NCI-H345 (cell line): ENCODE measurements around the gene SAMD10.
A peak's percentile ranks its signal among the peaks of the same experiment; 100 is the strongest.
"Not testable (repeated sequence)": the region's sequence is repeated elsewhere in the genome, so short reads cannot be mapped to it uniquely, and the experiment has no call there.

ENCODE experiments used
- DNase-seq: peaks from one replicate; lab custom pipeline; 2025; lab: John Stamatoyannopoulos, UW

Gene SAMD10

DNA sequence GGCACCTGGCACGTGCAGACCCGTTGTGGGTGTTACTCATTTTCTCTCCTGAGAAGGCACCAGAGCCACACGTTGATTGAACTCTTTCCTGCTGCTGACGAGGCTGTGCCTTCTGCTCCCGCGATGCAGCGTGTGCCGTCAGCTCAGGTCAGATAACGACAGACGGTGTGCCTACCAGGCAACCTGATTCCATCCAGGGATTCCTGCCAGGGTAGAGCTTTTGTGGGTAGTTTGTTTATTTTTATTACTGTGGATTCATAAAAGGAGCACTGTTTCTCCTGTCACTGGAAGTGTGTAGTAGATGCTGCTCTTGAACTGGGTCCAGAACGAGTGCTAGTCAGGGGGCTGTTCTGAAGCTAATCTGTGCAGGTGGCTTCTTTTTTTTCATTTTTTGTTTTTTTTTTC is 22.2 kb upstream of the SAMD10 start:
- DNase-seq = no peak

- no peak for DNase-seq
Measured at GRCh38 chr20:64000906-64001305, 21.5 kb upstream of the SAMD10 start.

GRCh38 chr20:63982937-63983336 is 3.5 kb upstream of the SAMD10 start:
- no peak for DNase-seq

DNA sequence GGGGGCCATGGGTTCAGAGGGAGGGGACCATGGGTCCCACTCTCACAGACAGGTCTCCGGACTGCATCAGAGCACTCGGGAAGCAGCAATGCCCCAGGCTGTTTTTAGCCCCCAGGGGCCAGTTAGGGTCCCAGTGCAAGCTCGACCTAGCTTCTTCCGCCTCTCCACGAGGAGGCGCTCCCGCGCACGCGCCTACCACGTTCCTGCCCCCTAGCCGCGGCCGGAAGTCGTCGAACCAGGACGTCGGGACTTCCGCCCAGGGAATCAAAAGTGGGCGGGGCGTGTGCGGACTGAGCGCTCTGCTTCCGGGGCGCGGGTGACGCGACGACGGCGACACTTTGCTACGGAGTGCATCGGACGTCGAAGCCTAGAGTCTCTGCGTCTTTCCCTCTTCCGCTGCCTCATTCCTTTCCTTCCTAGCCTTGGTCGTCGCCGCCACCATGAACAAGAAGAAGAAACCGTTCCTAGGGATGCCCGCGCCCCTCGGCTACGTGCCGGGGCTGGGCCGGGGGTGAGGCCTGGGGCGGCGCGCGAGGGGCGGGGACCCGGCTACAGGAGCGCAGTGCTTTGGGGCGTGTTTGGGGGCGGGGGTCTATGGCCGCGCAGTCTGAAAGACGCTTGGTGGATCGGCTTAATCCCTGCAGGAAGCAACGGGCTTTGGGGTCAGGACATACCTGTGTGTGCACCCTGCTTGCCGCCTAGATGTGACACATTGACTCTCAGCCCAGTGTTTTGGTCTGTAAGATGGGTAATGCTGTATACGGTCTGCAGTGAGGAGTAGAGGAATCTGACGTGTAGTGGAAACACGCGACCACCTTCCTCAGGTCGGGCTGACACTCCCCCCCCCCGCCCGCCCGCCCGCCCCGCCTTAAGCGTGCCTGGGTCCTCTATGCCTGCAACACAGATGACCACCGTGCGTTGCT is 1.6 kb upstream of the SAMD10 start, which contains the start of gene PRPF6:
Gene PRPF6 (plus strand): TSS at position 327 of the 923 bp plus-strand sequence. CDS start 114 bp downstream, at position 441.
- peak; percentile 99 for DNase-seq

GRCh38 chr20:63980317-63980805 is 919 bp upstream of the SAMD10 start:
- peak; percentile 67 for DNase-seq

GRCh38 chr20:63979229-63979556 is 249 bp downstream of the SAMD10 start:
- DNase-seq = no peak

GRCh38 chr20:63978319-63979228 is 868 bp downstream of the SAMD10 start:
- peak; percentile 80 for DNase-seq

- DNase-seq = no peak
Measured at GRCh38 chr20:63977739-63978276, 1.6 kb downstream of the SAMD10 start.

GRCh38 chr20:63976980-63977738 is 2.3 kb downstream of the SAMD10 start:
- DNase-seq = no peak

GRCh38 chr20:63976511-63976910 is 2.9 kb downstream of the SAMD10 start:
- DNase-seq = not testable (repeated sequence)

DNA sequence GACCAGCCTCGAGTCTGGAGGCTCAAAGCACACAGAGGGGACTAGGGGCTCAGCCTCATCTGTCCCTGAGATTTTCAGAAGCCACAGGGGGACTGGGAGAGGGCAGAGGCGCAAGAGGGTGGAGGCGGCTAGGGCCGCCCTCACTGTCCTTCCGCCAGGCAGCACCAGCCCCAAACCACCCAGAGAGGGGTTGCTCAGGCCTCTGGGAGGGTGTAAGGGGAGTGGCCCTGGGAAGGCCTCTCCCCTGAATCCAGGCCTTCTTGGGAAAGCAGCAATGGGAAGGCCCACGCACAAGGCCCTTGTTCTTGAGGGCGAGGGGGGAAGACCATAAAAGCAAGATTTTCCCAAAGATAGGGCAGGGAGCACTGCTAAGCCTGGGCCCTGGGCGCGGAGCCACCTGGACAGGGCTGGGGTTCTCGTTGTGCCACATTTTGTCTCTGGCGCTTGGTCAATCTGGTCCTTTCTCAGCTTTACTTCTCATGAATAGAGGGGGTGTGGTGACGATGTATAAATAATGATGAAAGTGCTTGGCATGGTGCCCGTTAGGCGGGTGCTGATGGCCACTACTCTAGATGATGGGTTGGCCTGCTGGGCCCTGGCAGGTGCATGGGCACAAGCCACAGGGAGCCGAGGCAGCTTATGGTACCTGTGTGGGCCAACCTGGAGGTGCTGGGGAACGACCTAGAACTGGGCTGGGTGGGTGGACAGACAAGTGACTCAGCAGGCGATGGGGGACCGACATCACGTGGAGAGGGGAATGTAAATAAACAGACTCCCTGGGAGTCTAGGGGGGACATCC is 4.8 kb downstream of the SAMD10 start:
- peak; percentile 99 for DNase-seq

DNA sequence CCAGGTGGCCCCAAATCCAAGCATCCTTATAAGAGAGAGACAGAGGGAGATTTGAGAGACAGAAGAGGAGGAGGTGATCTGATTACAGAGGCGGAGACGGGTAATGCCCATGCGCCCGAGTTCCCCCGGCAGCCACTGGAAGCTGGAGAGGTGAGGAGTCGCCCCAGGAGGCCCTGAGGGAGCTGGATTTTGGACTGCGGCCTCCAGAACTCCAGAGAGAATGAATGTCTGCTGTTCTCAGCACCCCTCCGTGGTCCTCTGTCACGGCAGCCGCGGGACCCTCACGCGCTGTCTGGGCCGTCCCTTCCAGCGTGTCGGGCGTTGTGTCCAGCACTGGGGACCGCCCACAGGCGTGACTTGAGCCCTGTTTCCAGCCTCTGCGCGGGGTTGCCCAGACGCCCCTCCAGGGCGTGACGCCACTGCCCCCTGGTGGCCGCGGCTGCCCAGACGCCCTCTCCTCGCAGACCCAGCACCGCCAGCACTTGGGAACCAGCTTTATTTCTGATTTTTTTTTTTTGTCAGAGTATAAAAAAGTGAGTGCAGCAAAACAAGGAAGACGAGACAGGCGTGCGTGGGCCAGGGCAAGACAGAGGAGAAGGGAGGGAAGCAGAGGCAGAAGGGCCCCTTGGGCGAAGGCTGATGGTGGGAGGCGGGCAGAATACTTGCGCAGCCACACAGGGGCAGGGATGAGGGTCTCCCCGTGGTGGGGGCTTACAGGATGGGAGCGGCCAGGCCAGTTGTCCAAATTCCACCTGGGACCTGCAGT is 5.6 kb downstream of the SAMD10 start:
- peak; percentile 84 for DNase-seq

DNA sequence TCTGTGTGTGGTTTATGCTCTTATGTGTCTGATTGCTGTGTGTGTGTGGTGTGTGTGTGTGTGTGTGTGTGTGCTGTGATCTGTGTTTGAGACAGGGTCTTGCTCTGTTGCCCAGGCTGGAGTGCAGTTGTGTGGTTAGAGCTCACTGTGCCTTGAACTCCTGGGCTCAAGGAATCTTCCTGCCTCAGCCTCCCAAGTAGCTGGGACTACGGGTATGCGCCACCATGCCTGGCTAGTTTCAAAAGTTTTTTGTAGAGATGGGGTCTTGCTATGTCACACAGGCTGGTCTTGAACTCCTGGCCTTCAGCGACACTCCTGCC is 6.3 kb downstream of the SAMD10 start:
- DNase-seq = no peak

- no peak for DNase-seq
Measured at GRCh38 chr20:63972312-63973159, 6.9 kb downstream of the SAMD10 start.

DNA sequence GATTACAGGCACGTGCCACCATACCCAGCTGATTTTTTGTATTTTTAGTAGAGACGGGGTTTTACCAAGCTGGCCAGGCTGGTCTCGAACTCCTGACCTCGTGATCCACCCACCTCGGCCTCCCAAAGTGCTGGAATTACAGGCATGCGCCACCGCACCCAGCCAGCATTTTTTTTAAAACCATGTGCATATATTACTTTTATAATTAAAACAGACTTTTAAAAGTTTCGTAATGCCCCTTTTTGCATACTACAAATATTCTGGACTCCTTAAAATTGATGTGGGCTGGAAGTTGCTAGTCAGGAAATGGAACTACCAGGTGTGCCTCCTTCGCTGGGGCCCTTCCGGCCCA is 7.5 kb downstream of the SAMD10 start:
- not testable (repeated sequence) for DNase-seq

DNA sequence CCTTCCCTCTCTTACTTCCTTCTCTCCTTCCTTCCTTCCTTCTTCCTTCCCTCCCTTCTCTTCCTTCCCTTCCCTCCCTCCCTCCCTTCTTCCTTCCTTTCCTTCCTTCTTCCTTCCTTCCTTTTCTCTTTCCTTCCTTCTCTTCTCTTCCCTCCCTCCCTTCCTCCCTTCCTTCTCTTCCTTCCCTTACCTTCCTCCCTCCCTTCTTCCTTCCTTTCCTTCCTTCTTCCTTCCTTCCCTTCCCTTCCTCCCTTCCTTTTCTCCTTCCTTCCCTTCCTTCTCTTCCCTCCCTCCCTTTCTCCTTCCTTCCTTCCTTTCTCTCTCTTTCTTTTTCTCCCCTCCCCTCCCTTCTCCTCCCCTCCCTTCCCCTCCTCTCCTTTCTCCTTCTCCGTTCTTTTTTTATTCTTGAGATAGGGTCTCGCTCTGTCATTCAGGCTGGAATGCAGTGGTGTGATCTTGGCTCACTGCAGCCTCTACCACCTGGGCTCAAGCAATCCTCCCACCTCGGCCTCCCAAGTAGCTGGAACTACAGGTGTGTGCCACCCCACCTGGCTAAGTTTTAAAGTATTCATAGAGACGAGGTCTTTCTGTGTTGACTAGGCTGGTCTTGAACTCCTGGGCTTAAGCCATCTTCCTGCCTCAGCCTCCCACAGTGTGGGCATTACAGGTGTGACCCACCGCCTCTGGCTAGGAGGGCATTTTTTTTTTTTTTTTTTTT is 8.6 kb downstream of the SAMD10 start:
- no peak for DNase-seq

DNA sequence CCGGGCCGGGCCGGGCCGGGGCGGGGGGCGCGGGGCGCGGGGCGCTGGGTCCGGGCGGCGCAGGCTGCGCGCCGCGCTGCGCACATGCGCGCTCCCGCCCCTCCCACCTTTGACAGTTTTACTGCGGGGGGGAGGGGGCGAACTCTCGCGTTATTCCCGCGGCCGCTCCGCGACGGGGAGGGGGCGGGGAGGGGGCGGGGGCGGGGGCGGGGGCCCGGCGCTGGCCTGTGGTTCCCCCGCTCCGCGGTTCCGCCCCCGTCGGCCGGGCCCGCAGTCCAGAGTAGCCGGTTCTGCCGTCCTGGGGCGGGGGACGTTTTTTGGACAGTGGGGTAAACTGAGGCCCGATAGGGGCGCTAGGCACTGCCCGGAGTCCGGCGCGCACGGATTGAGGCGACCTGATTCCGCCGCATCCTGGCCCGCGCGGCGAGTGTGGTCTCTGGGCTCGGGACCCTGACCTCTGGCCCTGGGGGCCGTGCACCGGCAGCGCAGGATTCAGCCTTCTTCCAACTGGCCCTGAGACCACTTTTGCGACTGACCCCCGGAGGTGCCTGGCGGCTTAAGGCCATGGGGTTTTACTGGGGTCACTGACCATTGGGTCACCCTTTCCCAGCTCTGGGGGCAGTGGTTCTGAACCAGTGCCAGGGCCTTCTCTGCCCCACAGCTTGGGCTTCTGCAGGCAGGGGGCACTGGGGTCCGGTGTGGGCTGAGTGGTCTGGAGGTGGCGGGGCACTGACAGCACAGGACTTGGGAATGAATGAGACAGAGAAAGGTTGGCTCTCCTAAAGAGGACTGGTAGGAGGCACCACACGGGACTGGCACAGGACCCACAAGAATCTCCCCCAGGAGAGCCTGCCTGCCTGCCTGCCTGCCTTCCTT is 9.4 kb downstream of the SAMD10 start, which contains the start of gene ZNF512B:
Gene ZNF512B (minus strand): TSS at position 93 of the 876 bp plus-strand sequence. CDS start 1,980 bp downstream, outside the sequence.
- DNase-seq = peak; percentile 83
